Measurements from ENCODE around the gene SLC35A4. TPM values are rescaled to one million over a fixed set of nuclear protein-coding genes. Genes with fewer than 3 reads are reported as not detected.

SLC35A4 gene
- total and polyA plus RNA-seq, 2 of the 13 experiments (the other 11 are each of a cell fraction or from before 2014, with no cell fraction given) = 0.71 to 4.0 TPM

GRCh38 chr5:140574165-140574564 is 9.5 kb downstream of the SLC35A4 start:
- ATAC-seq = peak; percentile 18; the same call in 1 of the 3 replicates
- H3K4me2 ChIP-seq (ENCODE audit: low read depth, low read length) = peak overlapping the region; percentile 52
- intact Hi-C loops (cut with micrococcal nuclease; ENCODE audit: unreplicated experiment) = loop anchor here (2.0 kb wide), 1 partner anchor 37 kb away; no protein-coding TSS in a partner anchor
- H3K27me3 ChIP-seq (ENCODE audit: control insufficient read depth in 1 of 2, insufficient read depth in 2 of 2, low read length in 2 of 2) = no peaks in the 10 kb centered on the region
- H3K36me3 ChIP-seq (replicated peaks in 1 of 2; ENCODE audit: control insufficient read depth in 1 of 2, insufficient read depth in 2 of 2, low read length in 2 of 2) = no peaks in the 10 kb centered on the region
- no peak for DNase-seq (ENCODE audit: low spot score)
- FAIRE-seq = no peak
- 8% methylated on average over 3 of the region's 3 CpGs for WGBS (ENCODE audit: low lambda C conversion rate)
- no peak overlapping the region for H3K27ac ChIP-seq (ENCODE audit: extremely low read length, insufficient read depth, low read length)
- in situ Hi-C loops (cut with HindIII; ENCODE audit: extremely low pct_ligation_motif_present, low pct_unique_long_range_greater_than_20kb) = no loop called here
- peak overlapping the region; percentile 56 for H2AFZ ChIP-seq (ENCODE audit: low read length)
- no peak overlapping the region for H3K4me3 ChIP-seq (replicated peaks in 1 of 3; ENCODE audit: insufficient read depth in 1 of 3, low read depth in 2 of 3, low read length in 3 of 3)
- no peaks in the 10 kb centered on the region for H4K20me1 ChIP-seq (ENCODE audit: insufficient read depth, low read length)
- peaks cover 47% of the 10 kb centered on the region for H3K4me1 ChIP-seq (ENCODE audit: insufficient read depth, low read length)
- H3K79me2 ChIP-seq (ENCODE audit: insufficient read depth, low read length) = no peaks in the 10 kb centered on the region
- CTCF ChIA-PET (ENCODE audit: low intra/inter-chr PET ratio, low total read pairs) = interaction anchor here (4.0 kb wide), 1 partner anchor 61 kb away, joined by 11 read pairs; no protein-coding TSS in a partner anchor
- no peaks in the 10 kb centered on the region for H3K9me3 ChIP-seq (ENCODE audit: low read length)
- no peak overlapping the region for H3K9ac ChIP-seq (ENCODE audit: insufficient read depth, low read depth, low read length)
- TF ChIP-seq TAF15 (IDR thresholded peaks at IDR 0.05; ENCODE audit: low read depth, low read length, poor library complexity, severe bottlenecking) (no peak), ELF1 (CRISPR knock-in tag; IDR thresholded peaks at IDR 0.05) (0 out of 2 replicates have a peak, but pooled peaks have one; percentile 9), NCOR1 (IDR thresholded peaks at IDR 0.05; ENCODE audit: borderline replicate concordance, low read length) (no peak), SRSF4 (IDR thresholded peaks at IDR 0.05; ENCODE audit: low read depth, low read length, poor library complexity, severe bottlenecking) (no peak), MNT (IDR thresholded peaks at IDR 0.05) (no peak), HIVEP1 (CRISPR knock-in tag; IDR thresholded peaks at IDR 0.05) (no peak), ZNF784 (CRISPR knock-in tag; IDR thresholded peaks at IDR 0.05; ENCODE audit: borderline replicate concordance) (no peak), ZNF383 (CRISPR knock-in tag; IDR thresholded peaks at IDR 0.05; ENCODE audit: borderline replicate concordance) (no peak), ZFP82 (CRISPR knock-in tag; IDR thresholded peaks at IDR 0.05; ENCODE audit: borderline replicate concordance) (no peak), IKZF1 (IDR thresholded peaks at IDR 0.05) (no peak), TEAD3 (CRISPR knock-in tag; optimal IDR thresholded peaks at IDR 0.05; ENCODE audit: borderline replicate concordance) (peak; percentile 72), ZNF687 (CRISPR knock-in tag; IDR thresholded peaks at IDR 0.05) (no peak)
- POLR2A ChIA-PET = no interaction called here
- BruUV-seq (replicated peaks) = no TSS peak

All from HepG2 (cell line).